Measurements from ENCODE around the gene SNAP25. TPM values are rescaled to one million over a fixed set of nuclear protein-coding genes. Genes with fewer than 3 reads are reported as not detected.

Gene SNAP25
- total and polyA plus RNA-seq, 9 donors: 5.1 to 19.8 (median 11.3) TPM

DNA sequence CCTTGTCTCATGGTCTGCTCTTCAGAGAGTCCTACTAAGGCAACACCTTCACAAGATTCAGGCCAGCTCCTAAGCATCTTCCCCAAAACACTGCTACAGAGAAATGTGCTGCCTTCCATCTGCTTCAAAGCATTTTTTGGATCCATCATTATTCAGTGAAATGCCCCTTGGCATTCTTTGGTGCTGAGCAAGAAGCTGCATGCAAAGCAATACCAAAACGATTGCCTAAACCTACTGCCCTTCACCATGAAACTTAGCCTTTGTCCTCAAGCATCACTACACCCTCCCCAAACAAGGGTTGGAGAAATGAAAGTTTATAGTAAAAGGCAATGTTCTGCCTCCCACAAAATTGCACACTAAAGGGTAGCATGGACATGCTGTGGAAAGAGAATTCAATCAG, 93.5 kb downstream of the SNAP25 start:
- no peak for DNase-seq
- Histone ChIP-seq H3K9me3 (no peaks in the 10 kb centered on the region), H3K27me3 (no peaks in the 10 kb centered on the region), H3K4me1 (ENCODE audit: insufficient read depth) (peaks cover 10% of the 10 kb centered on the region), H3K4me3 (no peak overlapping the region), H3K36me3 (no peaks in the 10 kb centered on the region), H3K27ac (no peak overlapping the region)
- WGBS, 3 donors: 71 to 75% (median 74%) methylated on average over 1 of the region's 1 CpG
- intact Hi-C loops (cut with DNase I): no loop called here
- TF ChIP-seq POLR2A (IDR thresholded peaks at IDR 0.05) (no peak), EP300 (IDR thresholded peaks at IDR 0.05) (no peak), CTCF (IDR thresholded peaks at IDR 0.05) (no peak)

GRCh38 chr20:10313215-10313614, 94.6 kb downstream of the SNAP25 start:
- TF ChIP-seq CTCF (IDR thresholded peaks at IDR 0.05) (no peak), EP300 (IDR thresholded peaks at IDR 0.05) (no peak), POLR2A (IDR thresholded peaks at IDR 0.05) (no peak)
- no peaks in the 10 kb centered on the region for H3K27me3 ChIP-seq
- peaks cover 10% of the 10 kb centered on the region for H3K4me1 ChIP-seq (ENCODE audit: insufficient read depth)
- peak in 2 of 5 donors; percentile 10 to 42 for DNase-seq
- H3K27ac ChIP-seq: no peak overlapping the region
- no peaks in the 10 kb centered on the region for H3K9me3 ChIP-seq
- no peak overlapping the region for H3K4me3 ChIP-seq
- intact Hi-C loops (cut with DNase I): no loop called here
- no peaks in the 10 kb centered on the region for H3K36me3 ChIP-seq

- Histone ChIP-seq H3K4me3 (no peak overlapping the region), H3K27me3 (no peaks in the 10 kb centered on the region), H3K36me3 (no peaks in the 10 kb centered on the region), H3K9me3 (no peaks in the 10 kb centered on the region), H3K4me1 (ENCODE audit: insufficient read depth) (peaks cover 10% of the 10 kb centered on the region), H3K27ac (no peak overlapping the region)
- intact Hi-C loops (cut with DNase I): no loop called here
- 2 to 7% (median 5%) methylated on average over 3 of the region's 3 CpGs for WGBS, 3 donors
- TF ChIP-seq EP300 (IDR thresholded peaks at IDR 0.05) (no peak), POLR2A (IDR thresholded peaks at IDR 0.05) (no peak), CTCF (IDR thresholded peaks at IDR 0.05) (no peak)
- no peak for DNase-seq
Measured at GRCh38 chr20:10313701-10314100, 95.1 kb downstream of the SNAP25 start.

DNA sequence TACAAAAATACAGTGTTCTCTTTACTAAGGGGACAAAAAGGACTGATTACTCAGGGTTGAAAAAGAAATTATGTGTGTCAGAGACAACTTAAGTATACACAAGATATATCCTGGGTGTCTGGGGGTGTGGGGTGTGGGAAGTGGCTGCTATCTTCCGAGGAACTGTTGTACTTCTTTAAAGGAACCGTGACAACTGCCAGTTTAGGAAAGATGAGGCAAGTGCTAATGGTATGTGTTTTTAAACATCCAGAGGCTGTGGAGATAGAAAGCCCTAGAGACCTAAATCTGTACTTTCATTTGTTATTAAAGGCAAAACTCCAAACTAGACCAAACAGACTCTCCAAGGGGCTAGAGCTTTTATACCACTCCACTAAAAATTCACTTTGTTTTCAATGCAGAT, 95.6 kb downstream of the SNAP25 start:
- TF ChIP-seq EP300 (IDR thresholded peaks at IDR 0.05) (no peak), POLR2A (IDR thresholded peaks at IDR 0.05) (no peak), CTCF (IDR thresholded peaks at IDR 0.05) (no peak)
- 2 to 14% (median 2%) methylated on average over 2 of the region's 2 CpGs for WGBS, 3 donors
- DNase-seq: no peak
- no peaks in the 10 kb centered on the region for H3K36me3 ChIP-seq
- no peak overlapping the region for H3K4me3 ChIP-seq
- peaks cover 10% of the 10 kb centered on the region for H3K4me1 ChIP-seq (ENCODE audit: insufficient read depth)
- H3K27me3 ChIP-seq: no peaks in the 10 kb centered on the region
- H3K9me3 ChIP-seq: no peaks in the 10 kb centered on the region
- H3K27ac ChIP-seq: no peak overlapping the region
- intact Hi-C loops (cut with DNase I): no loop called here

GRCh38 chr20:10315138-10315537, 96.5 kb downstream of the SNAP25 start:
- H3K27me3 ChIP-seq: no peaks in the 10 kb centered on the region
- 72 to 84% (median 77%) methylated on average over 5 of the region's 5 CpGs for WGBS, 3 donors
- H3K4me3 ChIP-seq: no peak overlapping the region
- H3K9me3 ChIP-seq: no peaks in the 10 kb centered on the region
- H3K36me3 ChIP-seq: no peaks in the 10 kb centered on the region
- no peak for DNase-seq
- peaks cover 10% of the 10 kb centered on the region for H3K4me1 ChIP-seq (ENCODE audit: insufficient read depth)
- intact Hi-C loops (cut with DNase I): no loop called here
- H3K27ac ChIP-seq: no peak overlapping the region
- TF ChIP-seq POLR2A (IDR thresholded peaks at IDR 0.05) (no peak), CTCF (IDR thresholded peaks at IDR 0.05) (no peak)

All from ovary (tissue), 9 donors.